Measurements from ENCODE around the gene WDR47.
A peak's percentile ranks its signal among the peaks of the same experiment; 100 is the strongest.

WDR47 gene

GRCh38 chr1:109041621-109042468, at the start of gene WDR47:
WDR47 (minus strand) TSS chr1:109042102; CDS start chr1:109023512, 18,590 bp downstream.
- FAIRE-seq (no peak), DNase-seq (ENCODE audit: insufficient read length, low spot score) (peak; percentile 89)
- TF ChIP-seq, protein P1, sequence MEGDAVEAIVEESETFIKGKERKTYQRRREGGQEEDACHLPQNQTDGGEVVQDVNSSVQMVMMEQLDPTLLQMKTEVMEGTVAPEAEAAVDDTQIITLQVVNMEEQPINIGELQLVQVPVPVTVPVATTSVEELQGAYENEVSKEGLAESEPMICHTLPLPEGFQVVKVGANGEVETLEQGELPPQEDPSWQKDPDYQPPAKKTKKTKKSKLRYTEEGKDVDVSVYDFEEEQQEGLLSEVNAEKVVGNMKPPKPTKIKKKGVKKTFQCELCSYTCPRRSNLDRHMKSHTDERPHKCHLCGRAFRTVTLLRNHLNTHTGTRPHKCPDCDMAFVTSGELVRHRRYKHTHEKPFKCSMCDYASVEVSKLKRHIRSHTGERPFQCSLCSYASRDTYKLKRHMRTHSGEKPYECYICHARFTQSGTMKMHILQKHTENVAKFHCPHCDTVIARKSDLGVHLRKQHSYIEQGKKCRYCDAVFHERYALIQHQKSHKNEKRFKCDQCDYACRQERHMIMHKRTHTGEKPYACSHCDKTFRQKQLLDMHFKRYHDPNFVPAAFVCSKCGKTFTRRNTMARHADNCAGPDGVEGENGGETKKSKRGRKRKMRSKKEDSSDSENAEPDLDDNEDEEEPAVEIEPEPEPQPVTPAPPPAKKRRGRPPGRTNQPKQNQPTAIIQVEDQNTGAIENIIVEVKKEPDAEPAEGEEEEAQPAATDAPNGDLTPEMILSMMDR (IDR thresholded peaks at IDR 0.05; ENCODE audit: insufficient read depth, missing control alignments), result no peak

DNA sequence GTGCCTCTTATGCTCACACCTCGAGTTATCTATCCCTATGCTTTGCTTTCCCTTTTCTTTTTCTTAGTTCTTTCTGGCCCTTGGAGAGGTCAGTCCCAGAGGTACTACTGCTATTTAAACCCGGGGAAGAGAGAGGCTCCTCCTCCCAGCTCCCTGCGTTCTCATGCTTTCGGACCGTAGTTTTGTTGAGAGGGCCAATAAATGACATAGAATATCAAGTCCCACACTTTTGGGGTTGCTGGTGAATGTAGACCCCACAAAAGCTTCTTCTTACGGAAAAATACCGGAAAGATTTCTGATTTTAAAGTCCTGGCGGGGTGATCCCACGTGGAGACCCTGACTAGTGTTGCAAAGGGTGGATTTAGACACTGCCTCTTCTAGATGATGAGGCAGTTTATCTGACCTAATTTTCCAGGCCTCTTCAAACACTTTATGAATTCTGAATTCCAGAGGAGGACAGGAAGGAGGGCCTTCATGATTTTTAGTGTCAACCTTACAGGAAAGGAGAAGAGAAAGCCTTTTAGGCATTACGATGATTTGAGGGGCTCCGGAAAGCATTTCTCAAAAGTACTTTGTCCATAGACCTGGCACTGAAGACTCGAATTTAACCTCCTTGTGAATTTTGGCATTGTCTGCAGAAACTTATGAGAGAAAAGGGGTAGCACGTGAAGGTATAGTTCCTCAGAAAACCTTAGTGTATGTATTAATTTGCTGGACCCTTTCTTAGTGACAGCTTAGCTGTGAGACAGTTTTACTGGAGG, 49.4 kb upstream of the WDR47 start:
- no peak for DNase-seq (ENCODE audit: insufficient read length, low spot score)

GRCh38 chr1:109090196-109091077, 48.5 kb upstream of the WDR47 start, which contains the start of gene TMEM167B:
TMEM167B (plus strand) TSS chr1:109090764; CDS start chr1:109090873, 109 bp downstream.
- TF ChIP-seq, protein P1 (IDR thresholded peaks at IDR 0.05; ENCODE audit: insufficient read depth, missing control alignments), result no peak
- no peak for DNase-seq (ENCODE audit: insufficient read length, low spot score)
- no peak for FAIRE-seq

More for the DNA sequence above, 49.4 kb upstream of the WDR47 start:
- TF ChIP-seq, protein P1 (IDR thresholded peaks at IDR 0.05; ENCODE audit: insufficient read depth, missing control alignments), result no peak
- FAIRE-seq, result no peak

DNA sequence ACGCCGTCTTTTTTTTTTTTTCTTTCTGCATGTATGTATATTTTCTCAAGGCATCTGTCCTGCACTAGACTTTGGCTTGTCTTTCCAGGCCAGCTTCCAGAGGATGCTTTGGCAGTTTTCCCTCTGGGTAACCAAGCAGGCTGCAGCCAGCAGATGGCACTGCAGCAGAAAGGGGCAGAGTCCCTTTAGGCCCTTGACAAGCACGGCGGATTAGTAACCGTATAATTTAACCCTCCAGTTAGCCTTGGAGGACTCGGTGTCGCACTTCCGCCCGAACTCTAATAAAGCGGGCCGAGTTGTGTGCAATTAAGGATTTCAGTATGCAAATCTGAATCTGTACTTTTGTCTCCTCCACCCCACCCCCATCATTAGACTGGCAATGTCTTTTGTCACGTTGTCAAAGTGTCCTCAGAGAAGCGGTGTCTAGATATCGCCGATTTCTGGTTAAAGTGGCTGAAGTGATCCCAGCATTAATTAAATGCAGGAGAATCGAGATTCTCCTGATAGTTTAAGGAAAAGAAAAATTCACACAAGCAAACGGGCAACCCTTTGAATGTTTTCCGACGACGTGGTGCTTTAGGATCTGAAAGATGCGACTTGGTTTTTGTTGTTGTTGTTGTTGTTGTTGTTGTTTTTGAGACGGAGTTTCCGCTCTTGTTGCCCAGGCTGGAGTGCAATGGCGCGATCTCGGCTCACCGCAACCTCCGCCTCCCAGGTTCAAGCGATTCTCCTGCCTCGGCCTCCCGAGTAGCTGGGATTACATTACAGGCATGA, 47.5 kb upstream of the WDR47 start:
- TF ChIP-seq, protein P1 (IDR thresholded peaks at IDR 0.05; ENCODE audit: insufficient read depth, missing control alignments), result peak; percentile 89
- FAIRE-seq, result no peak
- DNase-seq (ENCODE audit: insufficient read length, low spot score), result no peak

GRCh38 chr1:109084563-109085517, 42.9 kb upstream of the WDR47 start:
- TF ChIP-seq, protein P1 (IDR thresholded peaks at IDR 0.05; ENCODE audit: insufficient read depth, missing control alignments), result no peak
- FAIRE-seq (no peak), DNase-seq (ENCODE audit: insufficient read length, low spot score) (no peak)

Measured in D721Med (cell line).